A549 treated with GW870086 at 1 μM for 4 hours (cell line): Measurements from ENCODE around the gene ZNF648. TPM values are rescaled to one million over a fixed set of nuclear protein-coding genes. Genes with fewer than 3 reads are reported as not detected.

ENCODE experiments used
- total RNA-seq: library from RNA; stranded (reverse); fragments of 200-300 nt; extraction: Qiagen RNA extraction; gene quantifications from 5 replicates; pipeline ENCODE4 v1.2.3, GENCODE V29; 2022; ENCODE audit warnings: low read depth

Gene ZNF648
- not detected in 5 replicates for total RNA-seq

DNA sequence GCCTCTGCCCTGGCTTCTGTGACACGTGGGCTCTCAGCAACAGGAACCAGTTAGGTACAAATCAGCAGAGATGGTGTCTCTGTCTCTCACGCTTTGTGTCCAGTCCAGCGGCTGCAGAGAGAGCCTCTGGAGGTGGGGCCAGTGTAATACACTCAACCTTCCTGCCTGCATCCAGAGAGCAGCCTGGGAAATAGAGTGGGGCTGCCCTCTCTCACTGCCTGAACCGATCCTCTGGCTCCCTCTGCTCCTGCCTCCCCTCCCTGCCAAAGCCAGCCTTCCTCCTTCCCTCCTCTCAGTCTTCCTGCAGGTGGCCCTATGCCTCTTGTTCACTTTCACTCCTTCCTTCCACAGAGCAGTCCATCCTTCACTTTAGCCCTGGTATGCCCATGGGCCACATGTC lies at the start of gene ZNF648:
TSS of gene ZNF648 (minus strand) at position 119 of the 400 bp plus-strand sequence. CDS start 3,702 bp downstream, outside the sequence.

